ENCODE data around the gene ALDH18A1.

ALDH18A1 gene

GRCh38 chr10:95600158-95600557 lies 56.4 kb downstream of the ALDH18A1 start:
- TF ChIP-seq Cebpa-rat (IDR thresholded peaks at IDR 0.05) = no peak
- Histone ChIP-seq H3K4me2 (no peak overlapping the region), H3K36me3 (peaks cover 7% of the 10 kb centered on the region), H3K27me3 (no peaks in the 10 kb centered on the region), H3K4me3 (no peak overlapping the region), H3K27ac (no peak overlapping the region), H3K4me1 (no peaks in the 10 kb centered on the region), H3K9me3 (peaks cover 7% of the 10 kb centered on the region), H3K9ac (no peak overlapping the region), H4K20me1 (no peaks in the 10 kb centered on the region)

GRCh38 chr10:95597788-95598187 lies 58.7 kb downstream of the ALDH18A1 start:
- Histone ChIP-seq H3K27ac (no peak overlapping the region), H3K4me3 (no peak overlapping the region), H3K9me3 (peaks cover 7% of the 10 kb centered on the region), H3K4me1 (no peaks in the 10 kb centered on the region), H4K20me1 (no peaks in the 10 kb centered on the region), H3K9ac (no peak overlapping the region), H3K27me3 (no peaks in the 10 kb centered on the region), H3K36me3 (no peaks in the 10 kb centered on the region), H3K4me2 (no peak overlapping the region)
- TF ChIP-seq Cebpa-rat (IDR thresholded peaks at IDR 0.05) = no peak

GRCh38 chr10:95588025-95588424 lies 68.5 kb downstream of the ALDH18A1 start:
- no peaks in the 10 kb centered on the region for H3K27me3 ChIP-seq
- H3K36me3 ChIP-seq = no peaks in the 10 kb centered on the region
- no peak for TF ChIP-seq Cebpa-rat (IDR thresholded peaks at IDR 0.05)
- no peak overlapping the region for H3K9ac ChIP-seq
- no peak overlapping the region for H3K4me3 ChIP-seq
- H3K27ac ChIP-seq = no peak overlapping the region
- H3K4me2 ChIP-seq = no peak overlapping the region
- H3K9me3 ChIP-seq = no peaks in the 10 kb centered on the region
- H3K4me1 ChIP-seq = peaks cover 9% of the 10 kb centered on the region; the same call in 1 of the 2 replicates
- no peaks in the 10 kb centered on the region for H4K20me1 ChIP-seq

DNA sequence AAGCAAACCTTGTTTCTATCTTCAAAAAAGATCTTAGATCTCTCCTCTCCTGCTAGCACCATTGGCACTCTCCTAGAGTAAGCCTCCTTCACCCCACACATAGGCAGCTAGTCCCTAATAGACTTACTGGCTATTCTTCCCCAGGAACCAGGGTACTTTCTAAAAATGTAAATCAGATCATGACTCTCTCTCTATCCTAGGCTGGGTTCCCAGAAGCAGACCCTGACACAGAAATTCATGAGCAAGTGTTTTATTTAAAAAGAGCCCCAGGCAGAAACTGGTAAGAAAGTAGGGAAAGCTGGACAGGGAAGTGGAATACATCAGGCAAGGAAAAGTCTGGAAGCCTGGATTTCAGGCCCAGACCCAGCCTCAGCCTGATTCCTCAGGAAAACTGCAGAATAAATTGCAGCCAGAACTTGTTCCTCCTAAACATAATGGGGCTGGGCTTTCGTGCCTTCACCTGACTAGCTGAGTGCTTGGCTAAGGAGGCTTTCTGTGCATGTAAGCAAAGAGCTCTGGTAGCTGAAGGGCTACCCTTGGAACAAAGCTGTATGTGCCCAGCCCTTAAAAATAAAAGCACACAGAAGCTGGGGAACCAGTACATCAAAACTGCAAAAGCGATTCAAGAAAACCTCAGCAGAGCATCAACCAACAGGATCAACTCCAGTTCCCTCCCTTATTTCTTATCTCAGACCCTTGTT lies 76.5 kb downstream of the ALDH18A1 start:
- Histone ChIP-seq H3K9ac (no peak overlapping the region), H3K9me3 (no peaks in the 10 kb centered on the region), H3K4me3 (no peak overlapping the region), H3K27ac (no peak overlapping the region), H3K4me2 (no peak overlapping the region), H3K27me3 (no peaks in the 10 kb centered on the region), H4K20me1 (no peaks in the 10 kb centered on the region), H3K36me3 (no peaks in the 10 kb centered on the region), H3K4me1 (peaks cover 9% of the 10 kb centered on the region; the same call in 1 of the 2 replicates)
- TF ChIP-seq Cebpa-rat (IDR thresholded peaks at IDR 0.05) = no peak

- TF ChIP-seq Cebpa-rat (IDR thresholded peaks at IDR 0.05) = no peak
- Histone ChIP-seq H3K9me3 (no peaks in the 10 kb centered on the region), H3K27ac (no peak overlapping the region), H3K4me2 (no peak overlapping the region), H3K27me3 (no peaks in the 10 kb centered on the region), H3K4me1 (peaks cover 9% of the 10 kb centered on the region; the same call in 1 of the 2 replicates), H4K20me1 (no peaks in the 10 kb centered on the region), H3K4me3 (no peak overlapping the region), H3K9ac (no peak overlapping the region), H3K36me3 (no peaks in the 10 kb centered on the region)
Observed at GRCh38 chr10:95579292-95579691, 77.2 kb downstream of the ALDH18A1 start.

- Histone ChIP-seq H3K27me3 (no peaks in the 10 kb centered on the region), H3K4me3 (no peak overlapping the region), H4K20me1 (no peaks in the 10 kb centered on the region), H3K9ac (no peak overlapping the region), H3K36me3 (no peaks in the 10 kb centered on the region), H3K4me2 (no peak overlapping the region), H3K27ac (no peak overlapping the region), H3K4me1 (peaks cover 5% of the 10 kb centered on the region; the same call in 1 of the 2 replicates), H3K9me3 (no peaks in the 10 kb centered on the region)
- TF ChIP-seq Cebpa-rat (IDR thresholded peaks at IDR 0.05) = no peak
Observed at GRCh38 chr10:95578619-95579018, 77.9 kb downstream of the ALDH18A1 start.

DNA sequence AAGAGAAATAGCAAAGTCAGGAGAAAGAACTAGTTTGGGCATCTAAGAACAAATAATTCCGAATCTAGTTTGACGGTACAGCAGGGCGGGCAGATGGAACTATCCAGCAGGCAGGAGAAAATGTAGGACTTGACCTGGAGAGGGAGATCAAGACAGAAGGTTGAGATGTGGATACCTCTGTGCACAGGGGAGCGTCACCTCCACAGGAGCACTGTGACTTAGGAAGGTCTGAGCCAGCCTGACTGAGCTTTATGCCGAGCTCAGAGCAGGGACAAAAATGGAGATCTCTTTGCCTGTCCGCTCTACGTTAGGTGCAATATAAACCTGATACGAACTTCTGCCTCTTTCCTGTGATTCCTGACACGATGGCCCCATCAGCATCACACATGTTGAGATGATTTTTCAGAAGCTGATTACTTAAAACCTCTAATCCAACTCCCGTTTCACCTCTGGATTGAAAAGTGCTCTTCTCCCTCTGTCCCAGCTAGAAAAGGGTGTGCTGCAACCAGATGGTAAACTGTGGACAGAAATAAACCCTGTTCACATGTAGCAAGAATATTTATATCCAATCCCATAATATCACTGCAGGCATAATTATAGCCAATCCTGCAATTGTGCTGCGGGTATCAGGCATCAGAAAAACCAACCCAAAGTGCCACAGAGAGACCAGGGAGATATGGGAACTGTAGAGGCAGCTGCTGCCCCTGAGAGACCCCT lies 81.7 kb downstream of the ALDH18A1 start:
- no peaks in the 10 kb centered on the region for H3K27me3 ChIP-seq

DNA sequence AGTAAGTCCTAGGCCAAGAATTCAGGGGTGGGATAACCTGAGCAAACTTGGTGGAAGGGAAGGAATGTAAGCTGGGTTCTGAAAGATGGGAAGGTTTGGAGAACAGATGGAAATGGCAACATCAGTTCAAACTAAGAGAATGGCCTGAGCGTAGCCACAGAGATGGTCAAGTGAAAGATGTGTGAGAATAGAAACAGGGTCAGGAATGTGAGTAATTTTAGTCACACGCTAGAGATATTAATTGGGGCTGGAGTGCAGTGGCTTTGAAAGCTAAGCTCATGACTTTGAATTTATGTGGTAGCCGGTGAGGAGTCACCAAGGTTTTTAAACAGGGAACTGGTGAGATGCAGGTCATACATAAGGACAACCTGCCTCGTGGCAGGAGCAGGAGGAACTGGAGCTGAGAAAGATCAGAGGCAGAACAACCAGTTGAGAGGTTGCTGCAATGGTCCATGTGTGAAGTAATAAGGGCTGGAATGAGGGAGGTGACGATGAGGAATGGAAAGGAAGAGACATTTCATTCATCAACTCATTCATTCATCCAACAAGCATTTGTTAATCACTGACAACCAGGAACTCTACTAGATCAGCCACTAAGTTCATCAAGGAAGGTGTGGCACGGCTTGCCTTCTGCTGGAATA lies 82.4 kb downstream of the ALDH18A1 start:
- Histone ChIP-seq H3K4me3 (no peak overlapping the region), H3K4me1 (no peaks in the 10 kb centered on the region), H3K4me2 (no peak overlapping the region), H3K9ac (no peak overlapping the region), H3K27me3 (no peaks in the 10 kb centered on the region), H4K20me1 (no peaks in the 10 kb centered on the region), H3K27ac (no peak overlapping the region), H3K9me3 (no peaks in the 10 kb centered on the region), H3K36me3 (no peaks in the 10 kb centered on the region)
- TF ChIP-seq Cebpa-rat (IDR thresholded peaks at IDR 0.05) = no peak

More for the DNA sequence above, 81.7 kb downstream of the ALDH18A1 start:
- no peak for TF ChIP-seq Cebpa-rat (IDR thresholded peaks at IDR 0.05)
- H3K27ac ChIP-seq = no peak overlapping the region
- no peak overlapping the region for H3K9ac ChIP-seq
- no peaks in the 10 kb centered on the region for H3K36me3 ChIP-seq
- H3K9me3 ChIP-seq = no peaks in the 10 kb centered on the region
- no peaks in the 10 kb centered on the region for H3K4me1 ChIP-seq
- H3K4me3 ChIP-seq = no peak overlapping the region
- H4K20me1 ChIP-seq = no peaks in the 10 kb centered on the region
- no peak overlapping the region for H3K4me2 ChIP-seq

- Histone ChIP-seq H3K9ac (no peak overlapping the region), H3K9me3 (no peaks in the 10 kb centered on the region), H3K4me1 (no peaks in the 10 kb centered on the region), H3K27ac (no peak overlapping the region), H3K36me3 (no peaks in the 10 kb centered on the region), H3K4me3 (no peak overlapping the region), H3K27me3 (no peaks in the 10 kb centered on the region), H3K4me2 (no peak overlapping the region), H4K20me1 (no peaks in the 10 kb centered on the region)
- no peak for TF ChIP-seq Cebpa-rat (IDR thresholded peaks at IDR 0.05)
Observed at GRCh38 chr10:95573527-95573926, 83.0 kb downstream of the ALDH18A1 start.
